Ovary (tissue), 3 donors: Measurements from ENCODE around the gene KYNU.

Experiments
- CTCF ChIP-seq, 3 donors: fragments of 450-650 bp in 2 of 3; fragments of 200-600 bp in 1 of 3; IDR thresholded peaks; one replicate each; pipeline versions ENCODE4 v1.5.1 to v1.8.0; 2016 to 2022; ENCODE audit warnings: antibody characterized with exemption in 3 of 3, mild to moderate bottlenecking in 1 of 3
- EP300 ChIP-seq: sonication (generic); formaldehyde crosslinking; IDR thresholded peaks from one replicate; pipeline ENCODE4 v1.6.1; 2017; ENCODE audit warnings: antibody characterized with exemption
- POLR2A ChIP-seq: fragments of 450-650 bp; IDR thresholded peaks from one replicate; pipeline ENCODE4 v1.6.1; 2017; ENCODE audit warnings: antibody characterized with exemption, mild to moderate bottlenecking, moderate library complexity
- donor health status: DM: no; HTN: no; CAD: no.

- TF ChIP-seq EP300, result no peak
- no peak for TF ChIP-seq CTCF (IDR thresholded peaks at IDR 0.05)
- no peak for TF ChIP-seq POLR2A
These were observed 30.2 kb downstream of the KYNU start for GRCh38 chr2:142907653-142908052.
